OCI-LY1 (cell line): ENCODE results near the gene BRSK1.

Experiments
- H2AFZ ChIP-seq: fragments of 200-600 bp; sonication (generic), shearing (Covaris generic); 2 replicates; pipeline ENCODE4 v1.6.0; 2014; ENCODE audit warnings: antibody characterized with exemption, mild to moderate bottlenecking, low read length
- H3F3A ChIP-seq: fragments of 200-600 bp; sonication (generic), shearing (Covaris generic); 2 replicates; pipeline ENCODE4 v1.6.0; 2014; ENCODE audit warnings: mild to moderate bottlenecking, antibody characterized with exemption, low read length, moderate library complexity; ENCODE audit not compliant: insufficient read depth
- H3K27ac ChIP-seq: fragments of 200-600 bp; sonication (generic); 2 replicates; pipeline ENCODE4 v1.5.1; 2014; ENCODE audit warnings: low read length, mixed run types, mild to moderate bottlenecking, low read depth; ENCODE audit not compliant: poor library complexity, severe bottlenecking
- H3K27me3 ChIP-seq: fragments of 200-600 bp; sonication (generic); 2 replicates; pipeline ENCODE4 v1.6.0; 2014; ENCODE audit warnings: antibody characterized with exemption, mild to moderate bottlenecking, low read length, moderate library complexity; ENCODE audit not compliant: insufficient read depth
- H3K36me3 ChIP-seq: fragments of 200-600 bp; sonication (generic); 2 replicates; pipeline ENCODE4 v1.6.1; 2014; ENCODE audit warnings: mild to moderate bottlenecking, antibody characterized with exemption, low read length, moderate library complexity, mixed read lengths; ENCODE audit not compliant: insufficient read depth
- H3K4me1 ChIP-seq: fragments of 200-600 bp; sonication (generic); 2 replicates; pipeline ENCODE4 v1.5.1; 2014; ENCODE audit warnings: mild to moderate bottlenecking, low read length, moderate library complexity; ENCODE audit not compliant: insufficient read depth, severe bottlenecking
- H3K4me2 ChIP-seq: fragments of 200-600 bp; sonication (generic), shearing (Covaris generic); 2 replicates; pipeline ENCODE4 v1.6.1; 2014; ENCODE audit warnings: low read length
- H3K4me3 ChIP-seq: fragments of 200-600 bp; sonication (generic); 2 replicates; pipeline ENCODE4 v1.5.1; 2014; ENCODE audit warnings: low read length, low read depth, mild to moderate bottlenecking, mixed read lengths; ENCODE audit not compliant: poor library complexity, severe bottlenecking
- H3K79me2 ChIP-seq: fragments of 200-600 bp; shearing (Covaris generic); 2 replicates; pipeline ENCODE4 v1.6.1; 2016; ENCODE audit warnings: mixed run types, low read length, mixed read lengths; ENCODE audit not compliant: insufficient read depth
- H3K9ac ChIP-seq: fragments of 200-600 bp; sonication (generic), shearing (Covaris generic); 2 replicates; pipeline ENCODE4 v1.6.1; 2014; ENCODE audit warnings: mild to moderate bottlenecking, low read length, mixed read lengths
- H3K9me2 ChIP-seq: fragments of 200-600 bp; sonication (generic), shearing (Covaris generic); 2 replicates; pipeline ENCODE4 v1.6.1; 2014; ENCODE audit warnings: low read depth, mild to moderate bottlenecking, low read length, mixed read lengths
- H3K9me3 ChIP-seq: fragments of 200-600 bp; shearing (Covaris generic); 2 replicates; pipeline ENCODE4 v1.6.1; 2014; ENCODE audit warnings: low read length, mixed read lengths
- H4K20me1 ChIP-seq: fragments of 200-600 bp; sonication (generic), shearing (Covaris generic); 2 replicates; pipeline ENCODE4 v1.6.0; 2016; ENCODE audit warnings: mild to moderate bottlenecking, low read length; ENCODE audit not compliant: insufficient read depth
- CTCF ChIP-seq: fragments of 200-600 bp; sonication (generic), shearing (Covaris generic); IDR thresholded peaks from 2 replicates; pipeline ENCODE4 v1.5.1; 2017; ENCODE audit warnings: mild to moderate bottlenecking, antibody characterized with exemption, low read length, moderate library complexity, mixed read lengths
- EZH2 ChIP-seq: fragments of 200-600 bp; sonication (generic), shearing (Covaris generic); IDR thresholded peaks from 2 replicates; pipeline ENCODE4 v1.8.0; 2017; ENCODE audit warnings: borderline replicate concordance, mixed run types, mild to moderate bottlenecking, antibody characterized with exemption, low read length, moderate library complexity, mixed read lengths

BRSK1 gene

DNA sequence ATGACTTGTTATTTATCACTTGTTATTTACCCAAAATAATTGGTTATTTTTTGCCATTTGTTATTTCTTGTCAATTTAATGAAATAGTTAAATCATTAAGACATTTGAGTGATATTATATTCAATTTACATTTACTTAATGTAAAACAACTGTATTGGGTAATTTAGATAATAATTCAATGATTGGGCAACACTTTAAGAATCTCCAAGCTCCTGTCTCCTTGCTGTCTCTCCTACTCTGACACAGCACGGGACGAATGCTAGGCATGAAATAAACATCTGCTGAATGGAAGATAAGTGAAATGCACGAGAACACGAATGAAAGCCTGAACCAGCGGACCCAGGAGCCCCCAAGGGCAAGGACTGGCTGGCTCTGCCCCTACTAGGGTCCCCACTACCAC is 19.3 kb upstream of the BRSK1 start:
- Histone ChIP-seq H3K27me3 (no peaks in the 10 kb centered on the region), H3K4me2 (no peak overlapping the region), H3K36me3 (peaks cover 29% of the 10 kb centered on the region), H3K9ac (no peak overlapping the region), H3K27ac (peak overlapping the region; percentile 84), H2AFZ (no peak overlapping the region), H3K79me2 (no peaks in the 10 kb centered on the region), H3K9me2 (no peaks in the 10 kb centered on the region), H3K9me3 (no peaks in the 10 kb centered on the region), H3K4me1 (peaks cover 36% of the 10 kb centered on the region), H4K20me1 (no peaks in the 10 kb centered on the region), H3F3A (no peaks in the 10 kb centered on the region; the same call in 1 of the 2 replicates), H3K4me3 (no peak overlapping the region)
- TF ChIP-seq CTCF: no peak
- no peak for TF ChIP-seq EZH2

DNA sequence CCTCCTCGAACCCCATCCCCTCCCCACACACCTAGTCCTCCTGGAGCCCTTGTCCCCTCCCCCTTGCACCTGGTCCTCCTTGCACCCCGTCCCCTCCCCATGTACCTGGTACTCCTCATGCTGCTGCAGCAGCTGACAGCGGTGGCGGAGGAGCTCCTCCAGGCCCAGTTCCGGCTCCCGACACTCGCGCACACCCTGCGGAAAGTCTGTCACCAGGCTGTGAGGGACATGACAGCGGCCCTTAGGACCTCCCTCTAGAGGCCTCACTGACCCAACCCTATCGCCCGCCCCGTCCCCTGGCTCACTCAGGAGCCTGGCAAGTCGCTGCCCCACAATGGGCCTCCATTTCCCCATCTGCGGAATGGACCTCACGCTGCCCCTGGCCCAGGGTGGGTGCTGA is 18.6 kb upstream of the BRSK1 start:
- H3K4me3 ChIP-seq: no peak overlapping the region
- no peaks in the 10 kb centered on the region; the same call in 1 of the 2 replicates for H3F3A ChIP-seq

DNA sequence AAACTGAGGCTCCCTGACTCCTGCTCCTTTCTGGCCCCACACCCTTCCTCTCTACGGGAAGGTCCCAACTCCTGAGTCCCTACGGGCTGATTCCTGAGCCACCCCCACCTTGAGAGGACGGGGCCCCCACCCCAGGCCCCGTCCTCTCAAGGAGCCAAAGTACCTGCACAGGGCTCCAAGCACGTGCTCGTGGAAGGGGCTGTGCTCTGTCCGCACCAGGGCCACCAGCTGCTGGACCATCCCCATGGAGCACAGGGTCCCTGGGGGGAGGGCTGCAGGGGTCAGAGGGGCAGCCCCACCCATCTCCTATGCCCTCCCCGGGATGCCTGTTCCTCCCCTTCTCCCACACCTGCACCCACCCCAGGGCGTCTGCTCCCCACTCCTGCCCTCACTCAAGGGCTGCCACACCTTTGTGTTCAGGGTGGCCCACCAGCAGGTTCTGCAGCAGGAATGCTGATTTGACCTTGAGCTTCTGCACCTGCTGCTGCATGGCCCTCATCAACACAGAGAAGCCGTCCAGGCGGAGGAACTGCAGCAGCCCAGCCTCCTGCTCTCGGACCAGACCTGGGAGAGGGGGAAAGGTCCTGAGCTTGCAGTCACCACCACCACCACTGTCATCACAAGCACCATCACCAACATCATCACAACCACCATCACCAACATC is 17.9 kb upstream of the BRSK1 start:
- H3K4me1 ChIP-seq: peaks cover 24% of the 10 kb centered on the region
- H3K9ac ChIP-seq: no peak overlapping the region
- peaks cover 39% of the 10 kb centered on the region for H3K36me3 ChIP-seq
- no peaks in the 10 kb centered on the region for H3K9me2 ChIP-seq
- H3K4me2 ChIP-seq: no peak overlapping the region
- no peak overlapping the region for H3K4me3 ChIP-seq
- no peak overlapping the region for H3K27ac ChIP-seq
- H2AFZ ChIP-seq: no peak overlapping the region
- H3K9me3 ChIP-seq: no peaks in the 10 kb centered on the region
- no peaks in the 10 kb centered on the region for H3K27me3 ChIP-seq
- TF ChIP-seq CTCF (no peak), EZH2 (no peak)
- H3K79me2 ChIP-seq: no peaks in the 10 kb centered on the region
- H4K20me1 ChIP-seq: no peaks in the 10 kb centered on the region
- H3F3A ChIP-seq: no peaks in the 10 kb centered on the region; the same call in 1 of the 2 replicates

More for the DNA sequence above, 18.6 kb upstream of the BRSK1 start:
- no peak overlapping the region for H2AFZ ChIP-seq
- peaks cover 30% of the 10 kb centered on the region for H3K4me1 ChIP-seq
- no peak overlapping the region for H3K9ac ChIP-seq
- TF ChIP-seq EZH2 (no peak), CTCF (no peak)
- no peaks in the 10 kb centered on the region for H3K9me2 ChIP-seq
- peaks cover 32% of the 10 kb centered on the region for H3K36me3 ChIP-seq
- H3K27ac ChIP-seq: no peak overlapping the region
- H3K9me3 ChIP-seq: no peaks in the 10 kb centered on the region
- no peaks in the 10 kb centered on the region for H3K79me2 ChIP-seq
- H3K27me3 ChIP-seq: no peaks in the 10 kb centered on the region
- no peak overlapping the region for H3K4me2 ChIP-seq
- no peaks in the 10 kb centered on the region for H4K20me1 ChIP-seq
